SK-N-MC (cell line): ENCODE measurements around the gene RAI14.

ENCODE experiments used
- EZH2 ChIP-seq: fragments of 200-600 bp; sonication (generic); IDR thresholded peaks from one replicate; pipeline ENCODE4 v1.6.1; 2017; ENCODE audit warnings: antibody characterized with exemption
- FOXP2 ChIP-seq: optimal IDR thresholded peaks from 2 replicates; pipeline ENCODE3; 2011; ENCODE audit warnings: mild to moderate bottlenecking, moderate library complexity; ENCODE audit not compliant: insufficient read depth; ENCODE audit errors: extremely low read length, control extremely low read depth
- POLR2AphosphoS5 ChIP-seq: IDR thresholded peaks from 2 replicates; pipeline ENCODE4 v1.6.1; 2012; ENCODE audit warnings: mild to moderate bottlenecking, low read depth, low read length, borderline replicate concordance

GRCh38 chr5:34688015-34688810 lies 32.1 kb downstream of the RAI14 start:
- no peak for TF ChIP-seq POLR2AphosphoS5
- no peak for TF ChIP-seq EZH2
- no peak for TF ChIP-seq FOXP2
